ENCODE data around the gene SLC25A15. TPM values are rescaled to one million over a fixed set of nuclear protein-coding genes. Genes with fewer than 3 reads are reported as not detected.

SLC25A15 gene
- total RNA-seq, 2 donors from 2014 or later, result 6.8 to 14.5 TPM

DNA sequence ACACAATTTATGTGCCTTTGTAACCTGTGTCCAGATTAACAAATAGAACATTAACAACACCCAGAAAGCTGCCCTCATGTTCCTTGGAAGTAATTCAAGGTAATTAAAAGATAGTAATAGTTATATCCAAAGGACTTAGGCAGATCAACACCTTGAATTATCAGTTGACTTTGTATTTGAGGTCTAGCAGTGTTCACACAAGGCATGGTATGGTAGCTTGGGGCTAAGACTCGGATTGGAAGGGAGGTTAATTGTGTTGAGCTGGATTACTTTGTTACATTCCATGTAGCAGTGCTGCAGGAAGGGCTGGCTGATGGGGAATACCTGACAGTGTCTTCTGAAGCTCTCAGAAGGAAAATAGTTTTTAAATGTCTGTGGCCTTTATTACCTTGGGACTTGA is 16.8 kb downstream of the SLC25A15 start:
- no peaks in the 10 kb centered on the region for H3K9me3 ChIP-seq
- no peak overlapping the region for H3K4me3 ChIP-seq
- H3K27me3 ChIP-seq, result no peaks in the 10 kb centered on the region
- no peak overlapping the region for H3K27ac ChIP-seq
- H3K36me3 ChIP-seq, result no peaks in the 10 kb centered on the region
- intact Hi-C loops (cut with DNase I), result no loop called here
- no peaks in the 10 kb centered on the region for H3K4me1 ChIP-seq
- no peak overlapping the region for H3K9ac ChIP-seq (ENCODE audit: low read depth in 2 of 2, low read length in 2 of 2)
- no peak for DNase-seq
- TF ChIP-seq, protein P1, sequence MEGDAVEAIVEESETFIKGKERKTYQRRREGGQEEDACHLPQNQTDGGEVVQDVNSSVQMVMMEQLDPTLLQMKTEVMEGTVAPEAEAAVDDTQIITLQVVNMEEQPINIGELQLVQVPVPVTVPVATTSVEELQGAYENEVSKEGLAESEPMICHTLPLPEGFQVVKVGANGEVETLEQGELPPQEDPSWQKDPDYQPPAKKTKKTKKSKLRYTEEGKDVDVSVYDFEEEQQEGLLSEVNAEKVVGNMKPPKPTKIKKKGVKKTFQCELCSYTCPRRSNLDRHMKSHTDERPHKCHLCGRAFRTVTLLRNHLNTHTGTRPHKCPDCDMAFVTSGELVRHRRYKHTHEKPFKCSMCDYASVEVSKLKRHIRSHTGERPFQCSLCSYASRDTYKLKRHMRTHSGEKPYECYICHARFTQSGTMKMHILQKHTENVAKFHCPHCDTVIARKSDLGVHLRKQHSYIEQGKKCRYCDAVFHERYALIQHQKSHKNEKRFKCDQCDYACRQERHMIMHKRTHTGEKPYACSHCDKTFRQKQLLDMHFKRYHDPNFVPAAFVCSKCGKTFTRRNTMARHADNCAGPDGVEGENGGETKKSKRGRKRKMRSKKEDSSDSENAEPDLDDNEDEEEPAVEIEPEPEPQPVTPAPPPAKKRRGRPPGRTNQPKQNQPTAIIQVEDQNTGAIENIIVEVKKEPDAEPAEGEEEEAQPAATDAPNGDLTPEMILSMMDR (IDR thresholded peaks at IDR 0.05), result no peak

DNA sequence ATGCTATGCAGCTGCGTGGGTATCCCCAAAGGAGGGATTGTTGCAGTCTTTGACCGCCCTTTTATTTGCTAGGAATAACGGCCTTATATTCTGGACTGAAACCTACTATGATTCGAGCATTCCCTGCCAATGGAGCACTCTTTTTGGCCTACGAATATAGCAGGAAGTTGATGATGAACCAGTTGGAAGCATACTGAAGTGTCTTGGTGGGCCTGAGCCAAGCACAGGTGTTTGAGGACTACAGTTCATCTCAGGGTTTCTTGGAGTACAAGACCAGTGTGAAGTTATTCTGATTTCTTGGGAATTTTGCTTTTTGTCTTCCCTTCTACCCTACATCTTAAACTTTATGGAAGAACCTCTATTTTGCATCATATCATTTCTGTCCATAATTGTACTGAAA is 20.1 kb downstream of the SLC25A15 start:
- no peaks in the 10 kb centered on the region for H3K27me3 ChIP-seq
- H3K9me3 ChIP-seq, result no peaks in the 10 kb centered on the region
- no peak for DNase-seq
- no peak overlapping the region for H3K4me3 ChIP-seq
- TF ChIP-seq, protein P1 (IDR thresholded peaks at IDR 0.05), result no peak
- no peak overlapping the region for H3K9ac ChIP-seq (ENCODE audit: low read depth in 2 of 2, low read length in 2 of 2)
- no peaks in the 10 kb centered on the region for H3K36me3 ChIP-seq
- no peaks in the 10 kb centered on the region for H3K4me1 ChIP-seq
- intact Hi-C loops (cut with DNase I), result no loop called here
- H3K27ac ChIP-seq, result no peak overlapping the region

DNA sequence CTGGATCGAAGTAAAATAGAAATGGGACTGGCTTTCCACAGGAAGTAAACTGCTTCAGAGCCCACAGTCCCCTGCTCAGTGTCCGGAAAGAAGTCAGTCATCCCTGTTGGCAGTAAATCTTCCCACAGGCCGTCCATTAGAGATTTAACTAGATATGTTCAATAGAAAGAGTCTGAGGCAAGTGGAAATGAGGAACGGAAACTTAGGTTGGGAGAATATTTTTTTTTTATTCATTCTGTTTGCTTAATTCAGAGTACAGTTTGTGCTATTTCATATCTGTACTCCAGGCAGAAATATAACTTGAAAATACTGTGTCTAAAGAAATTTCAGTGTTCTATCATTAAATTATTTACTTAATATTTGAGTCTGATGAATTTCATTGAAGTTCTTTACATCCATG is 22.7 kb downstream of the SLC25A15 start:
- H3K9me3 ChIP-seq, result no peaks in the 10 kb centered on the region
- TF ChIP-seq, protein P1 (IDR thresholded peaks at IDR 0.05), result no peak
- no peak for DNase-seq
- no peaks in the 10 kb centered on the region for H3K27me3 ChIP-seq
- no peaks in the 10 kb centered on the region for H3K36me3 ChIP-seq
- H3K4me3 ChIP-seq, result no peak overlapping the region
- H3K27ac ChIP-seq, result no peak overlapping the region
- no peak overlapping the region for H3K9ac ChIP-seq (ENCODE audit: low read depth in 2 of 2, low read length in 2 of 2)
- H3K4me1 ChIP-seq, result no peaks in the 10 kb centered on the region
- intact Hi-C loops (cut with DNase I), result no loop called here

DNA sequence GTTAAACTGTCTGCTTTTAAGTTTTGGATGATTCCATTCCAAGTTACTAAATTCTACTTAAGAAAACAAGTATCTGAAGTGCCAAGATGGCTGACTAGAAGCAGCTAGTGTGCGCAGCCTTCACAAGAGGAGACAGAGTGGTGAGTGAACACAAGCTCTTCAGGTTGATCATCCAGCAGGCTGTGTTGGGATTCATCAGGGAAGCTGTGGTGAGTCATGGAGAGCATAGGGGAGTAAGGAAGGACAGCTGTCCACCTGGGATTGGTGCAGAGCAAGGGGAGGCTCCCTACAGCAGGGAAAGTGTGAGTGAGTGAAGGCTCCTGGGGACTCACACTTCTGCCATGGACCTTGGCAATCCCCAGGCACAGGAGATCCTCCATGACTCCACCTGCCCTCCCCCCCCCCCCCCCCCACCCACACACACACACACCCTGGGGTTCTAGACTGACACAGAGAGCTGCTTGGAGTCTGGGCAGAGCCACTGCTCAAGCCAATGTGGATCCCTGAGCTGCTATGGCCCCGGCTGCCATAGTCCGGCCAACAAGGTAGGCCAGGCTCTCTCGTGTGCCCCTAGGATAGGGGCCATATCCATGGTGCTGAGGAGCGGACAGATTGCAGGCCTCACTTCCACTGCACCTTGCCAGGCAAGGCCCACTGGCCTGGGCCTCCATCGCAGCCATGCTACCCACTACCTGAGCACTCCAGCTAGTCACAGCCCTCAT is 23.5 kb downstream of the SLC25A15 start:
- Histone ChIP-seq H3K27me3 (no peaks in the 10 kb centered on the region), H3K36me3 (no peaks in the 10 kb centered on the region), H3K27ac (no peak overlapping the region), H3K9me3 (no peaks in the 10 kb centered on the region), H3K9ac (ENCODE audit: low read depth in 2 of 2, low read length in 2 of 2) (no peak overlapping the region), H3K4me3 (no peak overlapping the region), H3K4me1 (no peaks in the 10 kb centered on the region)
- intact Hi-C loops (cut with DNase I), result no loop called here
- no peak for DNase-seq
- TF ChIP-seq, protein P1 (IDR thresholded peaks at IDR 0.05), result no peak

DNA sequence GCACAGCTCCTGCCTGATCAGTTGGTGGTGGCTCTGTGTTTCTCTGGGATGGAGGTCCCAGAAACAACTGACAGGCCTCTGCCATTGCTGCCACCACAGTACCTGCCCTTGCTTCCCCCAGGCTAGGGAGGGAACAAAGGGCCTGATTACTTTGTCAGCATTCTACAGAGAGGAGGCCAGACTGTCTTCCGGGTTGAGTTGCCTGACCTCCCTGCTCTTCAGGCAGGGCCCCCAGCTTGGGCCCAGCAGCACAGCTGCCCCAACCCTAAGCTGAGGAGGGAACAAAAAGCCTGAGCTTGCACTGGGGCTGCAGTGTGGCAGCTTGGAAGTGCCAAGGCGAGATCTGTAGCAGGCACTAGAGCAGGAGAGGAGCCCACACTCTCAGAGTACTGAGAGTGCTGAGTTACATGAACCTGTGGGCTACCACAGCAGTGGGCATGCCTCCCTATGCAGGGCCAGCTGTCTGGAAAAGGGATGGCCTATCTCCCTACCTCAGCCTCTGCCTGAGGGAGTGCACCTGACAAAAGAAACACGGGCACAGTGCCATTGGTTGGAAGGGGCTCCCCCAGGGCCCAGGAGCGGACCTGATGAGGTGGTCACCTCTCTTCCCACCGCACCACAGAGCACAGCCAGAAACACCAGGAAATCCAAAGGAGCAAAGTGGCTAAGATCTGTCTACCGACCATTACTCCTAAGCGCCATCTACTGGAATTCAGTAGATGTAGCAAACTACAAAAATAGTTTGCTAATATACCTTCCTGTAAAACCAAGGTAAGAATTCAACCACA is 24.4 kb downstream of the SLC25A15 start:
- H3K36me3 ChIP-seq, result no peaks in the 10 kb centered on the region

More for the DNA sequence above, 24.4 kb downstream of the SLC25A15 start:
- no peaks in the 10 kb centered on the region for H3K27me3 ChIP-seq
- no peak overlapping the region for H3K27ac ChIP-seq
- no peak for DNase-seq
- no peak overlapping the region for H3K4me3 ChIP-seq
- no peaks in the 10 kb centered on the region for H3K9me3 ChIP-seq
- H3K4me1 ChIP-seq, result no peaks in the 10 kb centered on the region
- no peak overlapping the region for H3K9ac ChIP-seq (ENCODE audit: low read depth in 2 of 2, low read length in 2 of 2)
- TF ChIP-seq, protein P1 (IDR thresholded peaks at IDR 0.05), result peak; percentile 41
- intact Hi-C loops (cut with DNase I), result no loop called here

All from colonic mucosa (tissue), 4 donors.